Smooth muscle cell (in vitro differentiated cells): ENCODE measurements around the gene CFLAR. TPM values are rescaled to one million over a fixed set of nuclear protein-coding genes. Genes with fewer than 3 reads are reported as not detected.

Source experiments
- DNase-seq: peaks from one replicate; lab custom pipeline; 2025; ENCODE audit not compliant: unreplicated experiment; lab: John Stamatoyannopoulos, UW
- H2AFZ ChIP-seq: fragments of 200-600 bp; sonication (generic); 2 replicates; pipeline ENCODE4 v1.6.0; 2016; ENCODE audit warnings: antibody characterized with exemption, low read depth, mild to moderate bottlenecking
- H3F3A ChIP-seq: fragments of 200-600 bp; sonication (generic); 2 replicates; pipeline ENCODE4 v1.6.0; 2017; ENCODE audit warnings: antibody characterized with exemption, low read depth
- H3K27ac ChIP-seq: fragments of 200-600 bp; sonication (generic); 2 replicates; pipeline ENCODE4 v1.5.1; 2016; ENCODE audit warnings: low read depth, mild to moderate bottlenecking
- H3K27me3 ChIP-seq: fragments of 200-600 bp; sonication (generic); 2 replicates; pipeline ENCODE4 v1.6.1; 2016; ENCODE audit warnings: low read depth, mild to moderate bottlenecking
- H3K36me3 ChIP-seq: fragments of 200-600 bp; sonication (generic); 2 replicates; pipeline ENCODE4 v1.5.1; 2016; ENCODE audit warnings: low read depth
- H3K4me1 ChIP-seq: fragments of 200-600 bp; sonication (generic); 2 replicates; pipeline ENCODE4 v1.5.1; 2016; ENCODE audit warnings: low read depth
- H3K4me2 ChIP-seq: fragments of 200-600 bp; sonication (generic); 2 replicates; pipeline ENCODE4 v1.6.0; 2016; ENCODE audit warnings: mild to moderate bottlenecking
- H3K4me3 ChIP-seq: fragments of 200-600 bp; sonication (generic); 2 replicates; pipeline ENCODE4 v1.5.1; 2016; ENCODE audit warnings: mild to moderate bottlenecking
- H3K79me2 ChIP-seq: fragments of 200-600 bp; sonication (generic); 2 replicates; pipeline ENCODE4 v1.6.0; 2016; ENCODE audit warnings: low read depth, mild to moderate bottlenecking
- H3K9ac ChIP-seq: fragments of 200-600 bp; sonication (generic); 2 replicates; pipeline ENCODE4 v1.6.0; 2016; ENCODE audit warnings: low read depth
- H3K9me3 ChIP-seq: fragments of 200-600 bp; sonication (generic); replicated peaks from 2 replicates; pipeline ENCODE4 v1.5.1; 2016; ENCODE audit warnings: low read depth
- H4K20me1 ChIP-seq: fragments of 200-600 bp; sonication (generic); 2 replicates; pipeline ENCODE4 v1.6.0; 2016; ENCODE audit warnings: low read depth
- WGBS: methylation state at CpG from one replicate; pipeline ENCODE4 v1.1.7; 2016; ENCODE audit warnings: low lambda C conversion rate; 5-methylcytosine and 5-hydroxymethylcytosine counted together
- polyA plus RNA-seq: library from polyadenylated mRNA; unstranded; fragments of >200 nt; fragmentation: Nextera tagmentation; extraction: Ambion mirVana; gene quantifications from 2 replicates; pipeline ENCODE4 v1.2.1, GENCODE V29; 2016
- total RNA-seq: library from RNA; depleted of rRNA; stranded (reverse); fragments of >200 nt; gene quantifications from 2 replicates; pipeline ENCODE4 v1.2.3, GENCODE V29; 2014
- TF ChIP-seq, protein P1 (sequence below): fragments of 200-600 bp; sonication (generic); IDR thresholded peaks from 2 replicates; pipeline ENCODE4 v1.5.1; 2017; ENCODE audit warnings: borderline replicate concordance, mild to moderate bottlenecking, antibody characterized with exemption; ENCODE audit not compliant: insufficient read depth, poor library complexity, severe bottlenecking

CFLAR gene
- total and polyA plus RNA-seq, 2 experiments from 2014 or later = 16.0 to 27.1 TPM

DNA sequence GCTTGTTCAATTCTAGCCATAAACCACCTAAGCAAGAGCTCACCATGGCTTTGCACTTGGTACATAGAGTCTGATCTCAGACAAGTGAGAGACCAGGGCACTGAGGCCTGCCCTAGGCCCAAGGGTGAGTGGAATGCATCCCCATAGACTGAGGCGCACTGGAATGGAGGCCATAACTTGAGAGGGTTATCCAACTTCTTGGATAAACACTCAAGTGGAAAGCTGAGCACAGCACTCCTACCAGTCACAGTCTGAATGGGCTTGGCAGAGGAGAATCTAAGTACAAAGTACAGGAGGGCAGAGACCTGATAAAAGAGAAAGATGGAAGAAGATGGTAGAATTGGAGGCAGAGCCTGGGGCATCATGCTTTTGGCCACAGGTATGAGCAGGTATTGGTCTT lies 36.6 kb downstream of the CFLAR start:
- H4K20me1 ChIP-seq = no peaks in the 10 kb centered on the region
- H3K4me2 ChIP-seq = no peak overlapping the region
- 96% methylated on average over 1 of the region's 1 CpG for WGBS
- peaks cover 14% of the 10 kb centered on the region for H3F3A ChIP-seq
- no peak overlapping the region for H3K4me3 ChIP-seq
- peak overlapping the region; percentile 96 for H3K27ac ChIP-seq
- no peaks in the 10 kb centered on the region for H3K27me3 ChIP-seq
- H3K9me3 ChIP-seq = no peaks in the 10 kb centered on the region
- no peak overlapping the region for H3K9ac ChIP-seq
- no peak overlapping the region for H2AFZ ChIP-seq
- H3K4me1 ChIP-seq = peaks cover 14% of the 10 kb centered on the region
- no peaks in the 10 kb centered on the region for H3K36me3 ChIP-seq
- no peaks in the 10 kb centered on the region for H3K79me2 ChIP-seq
- no peak for DNase-seq
- TF ChIP-seq, protein P1, sequence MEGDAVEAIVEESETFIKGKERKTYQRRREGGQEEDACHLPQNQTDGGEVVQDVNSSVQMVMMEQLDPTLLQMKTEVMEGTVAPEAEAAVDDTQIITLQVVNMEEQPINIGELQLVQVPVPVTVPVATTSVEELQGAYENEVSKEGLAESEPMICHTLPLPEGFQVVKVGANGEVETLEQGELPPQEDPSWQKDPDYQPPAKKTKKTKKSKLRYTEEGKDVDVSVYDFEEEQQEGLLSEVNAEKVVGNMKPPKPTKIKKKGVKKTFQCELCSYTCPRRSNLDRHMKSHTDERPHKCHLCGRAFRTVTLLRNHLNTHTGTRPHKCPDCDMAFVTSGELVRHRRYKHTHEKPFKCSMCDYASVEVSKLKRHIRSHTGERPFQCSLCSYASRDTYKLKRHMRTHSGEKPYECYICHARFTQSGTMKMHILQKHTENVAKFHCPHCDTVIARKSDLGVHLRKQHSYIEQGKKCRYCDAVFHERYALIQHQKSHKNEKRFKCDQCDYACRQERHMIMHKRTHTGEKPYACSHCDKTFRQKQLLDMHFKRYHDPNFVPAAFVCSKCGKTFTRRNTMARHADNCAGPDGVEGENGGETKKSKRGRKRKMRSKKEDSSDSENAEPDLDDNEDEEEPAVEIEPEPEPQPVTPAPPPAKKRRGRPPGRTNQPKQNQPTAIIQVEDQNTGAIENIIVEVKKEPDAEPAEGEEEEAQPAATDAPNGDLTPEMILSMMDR = no peak

- 93% methylated on average over 6 of the region's 6 CpGs for WGBS
- no peaks in the 10 kb centered on the region for H3K79me2 ChIP-seq
- H3K4me3 ChIP-seq = no peak overlapping the region
- H3K4me2 ChIP-seq = no peak overlapping the region
- no peaks in the 10 kb centered on the region for H3K36me3 ChIP-seq
- peaks cover 14% of the 10 kb centered on the region for H3K4me1 ChIP-seq
- H4K20me1 ChIP-seq = no peaks in the 10 kb centered on the region
- no peak for DNase-seq
- H3K9me3 ChIP-seq = no peaks in the 10 kb centered on the region
- H2AFZ ChIP-seq = no peak overlapping the region
- H3F3A ChIP-seq = peaks cover 13% of the 10 kb centered on the region
- no peak overlapping the region for H3K9ac ChIP-seq
- H3K27me3 ChIP-seq = no peaks in the 10 kb centered on the region
- TF ChIP-seq, protein P1 = no peak
- peak overlapping the region; percentile 96 for H3K27ac ChIP-seq
Observed at GRCh38 chr2:201152999-201153815, 37.2 kb downstream of the CFLAR start.

- no peak overlapping the region for H3K4me3 ChIP-seq
- no peaks in the 10 kb centered on the region for H3F3A ChIP-seq
- H3K27me3 ChIP-seq = no peaks in the 10 kb centered on the region
- H3K4me2 ChIP-seq = no peak overlapping the region
- H2AFZ ChIP-seq = no peak overlapping the region
- H3K9me3 ChIP-seq = no peaks in the 10 kb centered on the region
- DNase-seq = no peak
- TF ChIP-seq, protein P1 = no peak
- peaks cover 14% of the 10 kb centered on the region for H3K4me1 ChIP-seq
- no peaks in the 10 kb centered on the region for H3K79me2 ChIP-seq
- H3K9ac ChIP-seq = no peak overlapping the region
- 89% methylated on average over 9 of the region's 9 CpGs for whole genome bisulfite sequencing
- no peak overlapping the region for H3K27ac ChIP-seq
- no peaks in the 10 kb centered on the region for H3K36me3 ChIP-seq
- H4K20me1 ChIP-seq = no peaks in the 10 kb centered on the region
Observed at GRCh38 chr2:201154615-201155399, 38.8 kb downstream of the CFLAR start.
